Measurements from ENCODE around the gene SSC5D.

Gene SSC5D

DNA sequence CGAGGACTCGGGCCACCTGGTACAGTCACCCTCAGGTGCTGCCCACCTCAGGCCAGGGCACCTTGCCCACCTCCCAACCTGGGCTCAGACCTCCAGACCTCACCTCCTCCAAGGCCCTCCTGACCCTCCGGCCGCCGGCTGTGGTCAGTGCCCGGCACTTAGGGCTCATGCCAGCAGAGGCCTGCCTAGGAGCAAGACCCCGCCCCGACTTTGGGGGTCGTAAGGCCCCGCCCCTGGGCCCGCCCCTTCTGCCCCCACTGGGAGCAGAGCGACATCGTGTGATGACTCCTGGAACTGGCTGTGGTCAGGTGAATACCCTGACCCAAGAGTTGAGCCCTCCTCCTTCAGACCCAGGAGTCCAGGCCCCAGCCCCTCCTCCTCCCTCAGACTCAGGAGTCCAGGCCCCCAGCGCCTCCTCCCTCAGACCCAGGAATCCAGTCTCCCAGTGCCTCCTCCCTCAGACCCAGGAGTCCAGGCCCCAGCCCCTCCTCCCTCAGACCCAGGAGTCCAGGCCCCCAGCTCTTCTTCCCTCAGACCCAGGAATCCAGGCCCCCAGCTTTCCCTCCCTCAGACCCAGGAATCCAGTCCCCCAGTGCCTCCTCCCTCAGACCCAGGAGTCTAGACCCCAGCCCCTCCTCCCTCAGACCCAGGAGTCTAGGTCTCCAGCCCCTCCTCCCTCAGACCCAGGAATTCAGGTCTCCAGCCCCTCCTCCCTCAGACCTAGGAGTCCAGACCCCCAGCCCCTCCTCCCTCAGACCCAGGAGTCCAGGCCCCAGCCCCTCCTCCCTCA, 48.9 kb downstream of the SSC5D start, which contains the start of gene SBK2:
Gene SBK2 (minus strand): TSS at position 183 of the 790 bp plus-strand sequence. CDS start 839 bp downstream, outside the sequence.
- DNase-seq (ENCODE audit: low spot score) = no peak

DNA sequence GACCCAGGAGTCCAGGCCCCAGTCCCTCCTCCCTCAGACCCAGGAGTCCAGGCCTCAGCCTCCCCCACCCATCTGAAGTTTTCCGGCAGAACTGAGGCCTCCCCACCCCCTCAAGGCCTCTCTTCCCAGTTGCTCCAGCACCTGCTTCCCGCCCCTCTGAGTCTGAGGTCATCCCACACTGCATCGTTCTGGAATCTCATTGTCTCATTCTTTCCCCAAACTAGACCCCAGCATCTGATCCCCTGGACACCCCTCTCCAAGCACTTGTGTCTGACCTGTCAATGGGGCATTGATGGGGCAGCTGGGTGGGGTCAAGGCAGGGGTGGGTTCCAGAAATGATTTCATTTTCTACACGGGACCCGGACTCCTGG, 49.5 kb downstream of the SSC5D start:
- DNase-seq (ENCODE audit: low spot score) = no peak

DNA sequence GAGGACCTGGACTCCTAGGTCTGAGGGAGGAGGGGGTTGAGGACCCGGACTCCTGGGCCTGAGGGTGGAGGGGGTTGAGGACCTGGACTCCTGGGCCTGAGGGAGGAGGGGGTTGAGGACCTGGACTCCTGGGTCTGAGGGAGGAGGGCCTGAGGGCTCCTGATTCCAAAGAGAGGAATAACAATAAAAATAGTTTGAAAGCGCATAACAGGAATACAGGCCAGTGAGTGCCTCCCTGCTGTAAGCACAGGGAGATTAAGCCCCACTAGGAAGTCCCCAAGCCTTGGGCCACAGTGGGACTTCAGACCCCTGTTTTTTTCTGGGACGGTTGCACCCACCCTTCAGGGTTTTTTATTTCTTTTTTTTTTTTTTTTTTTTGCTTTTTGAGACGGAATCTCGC, 49.9 kb downstream of the SSC5D start:
- DNase-seq (ENCODE audit: low spot score) = no peak

DNA sequence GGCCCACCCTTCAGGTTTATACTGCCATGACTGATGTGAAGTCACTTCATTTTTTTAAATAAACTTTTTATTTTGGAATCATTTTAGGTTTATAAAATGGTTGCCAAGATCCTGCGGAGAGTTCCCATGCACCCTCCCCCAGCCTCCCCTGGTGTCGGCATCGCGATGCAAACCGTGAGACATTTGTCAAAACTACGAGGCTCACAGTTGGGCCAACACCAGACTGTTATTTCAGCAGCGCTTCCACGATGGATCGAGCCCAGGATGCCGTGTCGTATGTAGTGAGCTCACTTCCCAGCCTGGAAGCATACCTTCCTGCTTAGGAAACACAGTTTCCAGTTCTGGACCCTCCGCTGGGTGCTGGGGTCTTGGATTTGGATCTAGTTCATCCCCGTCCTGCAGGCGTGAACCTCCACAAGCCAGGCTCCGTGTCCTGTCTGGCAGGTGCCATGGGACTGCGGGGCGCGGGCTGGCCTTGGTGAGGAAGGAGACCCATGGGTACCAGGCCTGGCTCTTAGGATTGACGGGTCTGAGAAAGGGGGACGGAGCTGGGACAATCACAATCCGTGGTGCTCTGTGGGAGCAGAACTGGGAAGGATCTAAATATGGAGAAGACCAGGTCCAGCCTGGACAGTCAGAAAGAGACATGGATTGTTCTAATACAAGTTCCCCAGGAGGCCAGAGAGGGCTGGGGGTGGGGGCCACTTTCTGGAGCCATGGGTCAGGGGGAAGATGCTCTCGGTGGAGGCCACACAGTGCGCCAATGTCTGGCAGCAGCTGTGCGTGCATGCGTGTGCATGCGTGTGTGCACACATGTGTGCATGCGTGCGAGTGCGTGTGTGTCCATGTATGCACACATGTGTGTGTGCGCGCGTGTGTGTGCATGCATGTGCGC, 51.1 kb downstream of the SSC5D start:
- no peak for DNase-seq (ENCODE audit: low spot score)

DNA sequence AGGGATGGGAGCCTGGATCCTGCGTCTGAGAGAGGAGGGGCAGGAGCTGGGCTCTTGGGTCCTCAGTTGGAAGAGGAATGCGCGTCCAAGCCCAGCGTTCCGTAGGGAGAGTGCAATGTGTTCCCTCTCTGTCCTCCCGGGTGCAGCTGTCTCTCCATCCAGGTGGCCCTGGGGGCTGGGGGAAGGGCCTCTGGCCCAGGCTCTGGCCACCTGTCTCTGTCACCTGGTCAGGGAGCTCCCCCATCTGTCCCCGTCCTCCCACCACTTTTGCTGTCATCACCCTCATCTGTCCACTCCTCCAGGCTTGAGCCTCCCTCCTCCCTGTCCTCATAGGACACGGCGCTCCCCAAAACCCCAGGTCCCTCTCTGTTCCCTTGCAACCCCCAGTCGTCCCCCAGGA, 52.4 kb downstream of the SSC5D start:
- DNase-seq (ENCODE audit: low spot score) = no peak

GRCh38 chr19:55541091-55541490, 52.9 kb downstream of the SSC5D start:
- DNase-seq (ENCODE audit: low spot score) = no peak

GRCh38 chr19:55542292-55542855, 54.1 kb downstream of the SSC5D start:
- DNase-seq (ENCODE audit: low spot score) = no peak

- DNase-seq (ENCODE audit: low spot score) = no peak
These were observed 55.3 kb downstream of the SSC5D start for GRCh38 chr19:55543567-55543966.

GRCh38 chr19:55544014-55544413, 55.8 kb downstream of the SSC5D start:
- DNase-seq (ENCODE audit: low spot score) = no peak

- no peak for DNase-seq (ENCODE audit: low spot score)
These were observed 56.7 kb downstream of the SSC5D start for GRCh38 chr19:55544776-55545439.

GRCh38 chr19:55545443-55545842, 57.2 kb downstream of the SSC5D start, which contains the start of gene SBK3:
Gene SBK3, minus strand, starts transcription at chr19:55545543. Its CDS starts 0 bp downstream, at chr19:55545543.
- DNase-seq (ENCODE audit: low spot score) = no peak

GRCh38 chr19:55546011-55546410, 57.8 kb downstream of the SSC5D start:
- no peak for DNase-seq (ENCODE audit: low spot score)

- DNase-seq (ENCODE audit: low spot score) = no peak
These were observed 58.8 kb downstream of the SSC5D start for GRCh38 chr19:55546822-55547614.

DNA sequence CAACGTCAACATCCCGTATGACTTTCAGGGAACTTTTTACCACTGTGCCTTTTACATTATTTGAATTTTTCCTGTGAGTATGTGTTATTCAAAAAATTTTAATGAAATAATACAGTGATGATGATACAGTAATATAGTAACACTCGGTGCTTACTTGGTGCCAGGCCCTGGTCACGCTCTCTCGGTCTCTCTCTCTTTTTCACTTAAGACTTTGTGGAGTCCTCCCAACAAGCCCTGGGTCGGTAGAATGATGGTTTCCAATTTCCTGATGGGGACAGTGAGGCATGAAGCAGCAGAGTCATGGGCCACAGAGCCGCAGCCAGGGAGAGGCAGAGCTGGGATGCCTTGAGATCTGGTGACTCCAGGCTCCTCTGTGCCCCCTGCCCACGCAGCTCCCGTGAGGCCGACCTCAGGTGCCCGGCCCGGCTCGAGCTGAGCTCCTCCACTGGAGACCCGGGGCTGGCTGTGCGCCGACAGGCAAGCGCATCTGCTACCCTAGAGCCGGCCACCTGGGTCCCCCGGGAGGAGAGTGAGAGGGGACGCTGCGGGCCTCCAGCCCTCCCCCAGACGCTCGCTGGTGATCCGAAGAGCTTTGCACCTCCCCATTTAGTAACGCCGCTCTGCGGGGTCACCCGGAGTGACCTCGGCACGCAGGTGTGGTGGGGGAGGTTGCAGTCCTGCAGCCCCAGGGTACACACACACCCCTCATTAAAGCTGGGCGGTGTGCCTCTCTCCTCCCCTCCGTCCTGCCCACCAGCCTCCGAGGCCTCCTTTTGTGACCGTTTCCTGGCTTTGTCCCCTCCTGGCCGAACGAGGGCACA, 61.5 kb downstream of the SSC5D start:
- no peak for DNase-seq (ENCODE audit: low spot score)

DNA sequence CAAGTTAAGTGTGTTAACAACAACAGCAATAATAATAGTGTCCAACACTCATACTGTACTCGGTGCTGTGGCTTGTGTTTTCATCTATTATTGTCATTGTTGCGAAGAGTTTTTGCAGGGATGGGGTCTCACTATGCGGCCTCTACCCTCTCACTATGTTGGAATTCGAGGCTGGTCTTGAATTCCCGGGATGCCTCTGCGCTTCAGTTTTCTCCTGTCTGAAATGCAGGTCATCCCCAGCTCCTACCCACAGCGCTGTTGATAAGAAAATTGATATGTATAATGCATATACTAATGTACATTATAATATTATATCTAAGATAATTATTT, 62.0 kb downstream of the SSC5D start:
- no peak for DNase-seq (ENCODE audit: low spot score)

GRCh38 chr19:55552206-55552605, 64.0 kb downstream of the SSC5D start:
- DNase-seq (ENCODE audit: low spot score) = no peak

DNA sequence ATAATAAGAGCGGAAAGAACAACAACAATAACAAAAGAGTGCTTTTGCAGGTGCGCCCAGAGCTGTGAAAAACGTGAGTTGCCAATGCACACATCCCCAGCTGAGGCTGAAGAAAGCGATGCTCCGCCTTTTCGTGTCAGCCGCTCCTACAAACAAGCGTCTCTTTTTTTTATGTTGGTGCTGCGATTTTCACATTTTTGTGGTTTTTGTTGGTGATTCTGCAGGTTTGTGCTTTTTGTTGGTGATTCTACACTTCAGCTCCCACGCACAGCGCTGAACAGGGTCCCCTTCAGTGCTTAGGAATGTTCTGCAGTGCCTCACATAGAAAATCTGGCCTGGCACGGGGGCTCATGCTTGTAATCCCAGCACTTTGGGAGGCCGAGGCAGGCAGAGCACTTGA, 64.4 kb downstream of the SSC5D start:
- no peak for DNase-seq (ENCODE audit: low spot score)

- DNase-seq (ENCODE audit: low spot score) = no peak
These were observed 65.3 kb downstream of the SSC5D start for GRCh38 chr19:55553217-55554182.

DNA sequence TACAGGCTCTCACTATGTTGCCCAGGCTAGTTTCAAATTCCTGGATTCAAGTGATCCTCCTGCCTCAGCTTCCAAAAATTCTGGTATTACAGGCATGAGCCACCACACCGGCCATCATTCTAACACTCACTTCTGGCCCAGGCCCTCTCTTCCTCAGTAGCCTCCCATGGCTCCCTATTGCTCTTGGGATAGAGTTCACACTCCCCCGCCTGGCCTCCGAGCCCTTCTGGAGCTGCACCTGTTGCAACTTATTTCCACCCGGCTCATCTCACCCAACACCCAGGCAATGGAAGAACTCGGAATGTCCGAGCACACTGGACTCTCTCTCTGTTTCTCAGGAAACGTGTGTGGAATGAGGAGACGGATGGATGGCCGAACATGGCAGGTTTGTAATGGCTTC, 66.1 kb downstream of the SSC5D start:
- DNase-seq (ENCODE audit: low spot score) = no peak

All from CD4-positive, alpha-beta T cell treated with Interleukin-15 for 4 hours (primary cell).